PC-3 (cell line): Measurements from ENCODE around the gene ADPRHL1. TPM values are rescaled to one million over a fixed set of nuclear protein-coding genes. Genes with fewer than 3 reads are reported as not detected.

Source experiments
- ATAC-seq: fragments of 200-7000 bp; cut with Tn5 transposase; 2 replicates; pipeline ENCODE4 v1.9.1; 2020; ENCODE audit warnings: mild to moderate bottlenecking, moderate library complexity
- BruUV-seq: library from RNA; stranded (reverse); fragments of 400-500 nt; replicated peaks from 2 replicates; lab custom pipeline; 2021; lab: Mats Ljungman, UMichigan
- CTCF ChIA-PET: fragments of 300-600 bp; sonication (Branson Sonifier 250); formaldehyde crosslinking; loops from one replicate; lab custom pipeline; 2022; ENCODE audit warnings: antibody characterized with exemption; lab: Charles Lee
- POLR2A ChIA-PET: fragments of 300-600 bp; sonication (Branson Sonifier 250); formaldehyde crosslinking; loops from one replicate; lab custom pipeline; 2022; ENCODE audit warnings: antibody characterized with exemption; ENCODE audit not compliant: unreplicated experiment; lab: Charles Lee
- DNase-seq: peaks from one replicate; pipeline ENCODE4 v3.0.0-alpha.2; 2015
- H2AFZ ChIP-seq: fragments of 300-600 bp; sonication (generic); 2 replicates; pipeline ENCODE4 v1.6.0; 2016; ENCODE audit warnings: antibody characterized with exemption, low read length
- H3F3A ChIP-seq: fragments of 300-600 bp; sonication (generic); one replicate; pipeline ENCODE4 v1.6.0; 2017; ENCODE audit warnings: antibody characterized with exemption, low read length, control low read depth, mild to moderate bottlenecking; ENCODE audit not compliant: unreplicated experiment
- H3K27ac ChIP-seq: fragments of 300-600 bp; sonication (generic); 2 replicates; pipeline ENCODE4 v1.5.1; 2016; ENCODE audit warnings: mild to moderate bottlenecking, low read length
- H3K27me3 ChIP-seq: fragments of 300-600 bp; sonication (generic); 2 replicates; pipeline ENCODE4 v1.6.1; 2016; ENCODE audit warnings: low read length, mixed read lengths
- H3K36me3 ChIP-seq: fragments of 300-600 bp; sonication (generic); 2 replicates; pipeline ENCODE4 v1.6.1; 2016; ENCODE audit warnings: low read depth, mixed run types, low read length, mixed read lengths
- H3K4me1 ChIP-seq: fragments of 300-600 bp; sonication (generic); 2 replicates; pipeline ENCODE4 v1.5.1; 2016; ENCODE audit warnings: low read length; ENCODE audit not compliant: insufficient read depth
- H3K4me2 ChIP-seq: fragments of 300-600 bp; sonication (generic); 2 replicates; pipeline ENCODE4 v1.6.0; 2016; ENCODE audit warnings: low read length
- H3K4me3 ChIP-seq: fragments of 300-600 bp; sonication (generic); 2 replicates; pipeline ENCODE4 v1.5.1; 2016; ENCODE audit warnings: mild to moderate bottlenecking, low read length, mixed read lengths
- H3K79me2 ChIP-seq: fragments of 300-600 bp; sonication (generic); 2 replicates; pipeline ENCODE4 v1.6.1; 2017; ENCODE audit warnings: low read length, mixed read lengths
- H3K9ac ChIP-seq: fragments of 300-600 bp; sonication (generic); 2 replicates; pipeline ENCODE4 v1.6.0; 2016; ENCODE audit warnings: mild to moderate bottlenecking, low read length
- H3K9me2 ChIP-seq: fragments of 300-600 bp; sonication (generic); replicated peaks from 2 replicates; pipeline ENCODE4 v1.6.1; 2016; ENCODE audit warnings: mixed run types, low read length, mixed read lengths
- H3K9me3 ChIP-seq: fragments of 300-600 bp; sonication (generic); 2 replicates; pipeline ENCODE4 v1.6.1; 2016; ENCODE audit warnings: low read length, mixed read lengths
- H4K20me1 ChIP-seq: fragments of 300-600 bp; sonication (generic); 2 replicates; pipeline ENCODE4 v1.6.1; 2016; ENCODE audit warnings: low read length, mixed read lengths
- EZH2 ChIP-seq: fragments of 300-600 bp; sonication (generic); IDR thresholded peaks from one replicate; pipeline ENCODE4 v1.6.1; 2017; ENCODE audit warnings: antibody characterized with exemption, mild to moderate bottlenecking, low read length; ENCODE audit not compliant: unreplicated experiment
- EZH2phosphoT487 ChIP-seq: fragments of 300-600 bp; sonication (generic); IDR thresholded peaks from 2 replicates; pipeline ENCODE4 v1.6.1; 2018; ENCODE audit warnings: mild to moderate bottlenecking, antibody characterized with exemption, low read length, borderline replicate concordance
- intact Hi-C: fragments of 100-400 bp; cut with micrococcal nuclease; formaldehyde crosslinking; loops from 2 replicates; pipeline ENCODE4 v1.9.0; 2023
- total RNA-seq: library from RNA; depleted of rRNA; stranded (reverse); fragments of >200 nt; gene quantifications from 2 replicates; pipeline ENCODE4 v1.2.3, GENCODE V29; 2014
- TF ChIP-seq, protein P1 (sequence below): fragments of 300-600 bp; sonication (generic); conservative IDR thresholded peaks from 2 replicates; pipeline ENCODE4 v1.5.1; 2017; ENCODE audit warnings: antibody characterized with exemption, low read depth, mild to moderate bottlenecking, low read length

Gene ADPRHL1
- total RNA-seq, 1 experiment from 2014 or later, result 10.3 TPM

DNA sequence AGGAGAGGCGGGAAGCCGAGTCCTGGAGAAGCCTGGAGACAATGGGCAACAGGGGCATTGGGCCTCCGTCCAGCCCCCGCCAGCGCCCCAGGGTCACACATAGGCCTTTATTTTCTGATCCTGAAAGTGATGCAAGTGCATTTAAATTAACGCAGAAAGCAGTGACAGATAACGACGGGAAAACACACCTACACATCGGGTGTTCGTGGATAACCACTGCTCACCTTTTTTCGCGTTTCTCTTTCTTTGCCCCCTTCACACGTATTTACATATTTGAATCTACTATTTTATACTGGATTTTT is 59.0 kb downstream of the ADPRHL1 start:
- no peaks in the 10 kb centered on the region for H3K36me3 ChIP-seq
- ChIA-PET CTCF (interaction anchor here (0.5 to 0.6 kb wide), 2 partner anchors 87 to 292 kb away, joined by 4 to 5 read pairs; no protein-coding TSS in a partner anchor), POLR2A (interaction anchor here (0.6 kb wide), 1 partner anchor 339 kb away, joined by 7 read pairs; no protein-coding TSS in a partner anchor)
- no peak overlapping the region; the same call in 1 of the 2 replicates for H3K4me3 ChIP-seq
- no peaks in the 10 kb centered on the region for H3K9me3 ChIP-seq
- no TSS peak for BruUV-seq
- peak overlapping the region; percentile 74 for H3K4me2 ChIP-seq
- H3K27me3 ChIP-seq, result no peaks in the 10 kb centered on the region
- peaks cover 10% of the 10 kb centered on the region for H3K4me1 ChIP-seq
- no peak overlapping the region for H3K27ac ChIP-seq
- peak overlapping the region; percentile 92 for H2AFZ ChIP-seq
- intact Hi-C loops, result loop anchor here (2.0 kb wide), 2 partner anchors 359 to 451 kb away; no protein-coding TSS in a partner anchor
- ATAC-seq, result no peak
- H3F3A ChIP-seq, result no peaks in the 10 kb centered on the region
- H3K9me2 ChIP-seq, result no peaks in the 10 kb centered on the region
- H4K20me1 ChIP-seq, result no peaks in the 10 kb centered on the region
- H3K9ac ChIP-seq, result no peak overlapping the region
- no peak for DNase-seq
- H3K79me2 ChIP-seq, result no peaks in the 10 kb centered on the region
- no peak for TF ChIP-seq EZH2phosphoT487
- TF ChIP-seq, protein P1, sequence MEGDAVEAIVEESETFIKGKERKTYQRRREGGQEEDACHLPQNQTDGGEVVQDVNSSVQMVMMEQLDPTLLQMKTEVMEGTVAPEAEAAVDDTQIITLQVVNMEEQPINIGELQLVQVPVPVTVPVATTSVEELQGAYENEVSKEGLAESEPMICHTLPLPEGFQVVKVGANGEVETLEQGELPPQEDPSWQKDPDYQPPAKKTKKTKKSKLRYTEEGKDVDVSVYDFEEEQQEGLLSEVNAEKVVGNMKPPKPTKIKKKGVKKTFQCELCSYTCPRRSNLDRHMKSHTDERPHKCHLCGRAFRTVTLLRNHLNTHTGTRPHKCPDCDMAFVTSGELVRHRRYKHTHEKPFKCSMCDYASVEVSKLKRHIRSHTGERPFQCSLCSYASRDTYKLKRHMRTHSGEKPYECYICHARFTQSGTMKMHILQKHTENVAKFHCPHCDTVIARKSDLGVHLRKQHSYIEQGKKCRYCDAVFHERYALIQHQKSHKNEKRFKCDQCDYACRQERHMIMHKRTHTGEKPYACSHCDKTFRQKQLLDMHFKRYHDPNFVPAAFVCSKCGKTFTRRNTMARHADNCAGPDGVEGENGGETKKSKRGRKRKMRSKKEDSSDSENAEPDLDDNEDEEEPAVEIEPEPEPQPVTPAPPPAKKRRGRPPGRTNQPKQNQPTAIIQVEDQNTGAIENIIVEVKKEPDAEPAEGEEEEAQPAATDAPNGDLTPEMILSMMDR, result no peak
- TF ChIP-seq EZH2, result no peak

DNA sequence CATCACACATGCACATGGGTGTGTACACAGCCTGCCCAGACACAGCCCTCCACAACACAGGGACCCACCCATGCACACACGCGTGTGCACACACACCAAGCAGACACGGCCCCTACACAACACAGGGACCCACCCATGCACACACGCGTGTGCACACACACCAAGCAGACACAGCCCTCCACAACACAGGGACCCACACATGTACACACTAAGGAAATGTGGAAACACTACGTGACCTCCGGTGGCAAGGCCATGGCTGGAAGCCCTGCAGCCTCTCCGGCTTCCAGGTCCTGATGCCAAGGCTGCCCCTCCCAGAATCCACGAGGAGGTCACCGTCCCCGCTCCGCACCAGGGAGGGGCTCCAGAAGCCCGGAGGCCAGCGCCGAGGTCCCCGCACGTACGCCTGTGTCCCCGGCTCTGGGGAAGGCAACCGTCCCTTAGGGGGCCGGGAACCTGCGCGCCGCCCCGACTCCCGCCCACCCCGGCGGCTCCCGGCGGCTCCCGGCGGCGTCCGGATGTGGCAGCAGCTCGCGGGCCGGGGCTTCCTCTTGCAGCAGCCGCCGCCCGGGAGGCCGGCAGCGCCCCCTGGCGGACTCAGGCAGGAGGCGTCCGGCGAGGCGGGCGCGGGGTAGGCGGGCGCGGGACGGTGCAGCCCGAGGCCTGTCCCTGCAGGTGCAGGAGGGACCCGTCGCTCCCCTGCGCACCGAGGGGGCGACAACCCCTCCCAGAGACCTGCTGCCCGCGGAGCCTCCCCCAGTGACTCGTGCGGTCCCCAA is 59.5 kb downstream of the ADPRHL1 start:
- Histone ChIP-seq H3F3A (no peaks in the 10 kb centered on the region), H3K79me2 (no peaks in the 10 kb centered on the region), H3K36me3 (no peaks in the 10 kb centered on the region), H3K4me2 (peak overlapping the region; percentile 91), H3K4me1 (peaks cover 10% of the 10 kb centered on the region), H3K4me3 (peak overlapping the region; percentile 72), H3K27ac (no peak overlapping the region), H3K9me2 (no peaks in the 10 kb centered on the region), H3K9me3 (no peaks in the 10 kb centered on the region), H3K9ac (peak overlapping the region; percentile 71), H3K27me3 (no peaks in the 10 kb centered on the region), H4K20me1 (no peaks in the 10 kb centered on the region), H2AFZ (peak overlapping the region; percentile 92)
- peak; percentile 98 for ATAC-seq
- DNase-seq, result peak; percentile 77
- no peak for TF ChIP-seq EZH2phosphoT487
- TF ChIP-seq, protein P1, result peak; percentile 55
- TF ChIP-seq EZH2, result no peak
- CTCF ChIA-PET, result interaction anchor here (0.5 to 0.6 kb wide), 5 partner anchors 17 to 329 kb away, joined by 3 to 5 read pairs (median 3); no protein-coding TSS in a partner anchor
- BruUV-seq, result no TSS peak
- intact Hi-C loops, result loop anchor here (2.0 kb wide), 2 partner anchors 359 to 451 kb away; no protein-coding TSS in a partner anchor
- POLR2A ChIA-PET, result interaction anchor here (0.6 kb wide), 1 partner anchor 339 kb away, joined by 7 read pairs; no protein-coding TSS in a partner anchor

DNA sequence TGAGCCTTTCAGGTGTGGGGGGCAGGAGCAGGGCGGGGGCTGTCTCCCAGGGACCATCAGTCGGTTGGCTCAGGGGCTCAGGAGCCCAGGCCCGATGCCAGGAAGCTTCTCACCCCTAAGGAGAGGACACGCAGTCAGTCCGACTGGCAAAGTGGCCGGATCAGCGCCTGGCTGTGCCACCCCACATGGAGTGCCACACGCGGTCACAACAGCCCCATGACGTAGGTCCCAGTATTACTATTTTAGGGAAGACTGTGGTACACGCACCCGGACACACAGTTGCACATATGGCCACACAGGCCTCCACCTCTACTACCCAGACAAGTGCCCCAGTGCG is 60.1 kb downstream of the ADPRHL1 start:
- Histone ChIP-seq H3K9me3 (no peaks in the 10 kb centered on the region), H3K27me3 (no peaks in the 10 kb centered on the region), H3K9ac (peak overlapping the region; percentile 71), H3F3A (no peaks in the 10 kb centered on the region), H4K20me1 (no peaks in the 10 kb centered on the region), H3K36me3 (no peaks in the 10 kb centered on the region), H2AFZ (peak overlapping the region; percentile 92), H3K4me3 (peak overlapping the region; percentile 72), H3K4me1 (peaks cover 10% of the 10 kb centered on the region), H3K27ac (no peak overlapping the region), H3K9me2 (no peaks in the 10 kb centered on the region), H3K4me2 (peak overlapping the region; percentile 91), H3K79me2 (no peaks in the 10 kb centered on the region)
- ChIA-PET POLR2A (no interaction called here), CTCF (no interaction called here)
- no peak for DNase-seq
- TF ChIP-seq, protein P1, result no peak
- TF ChIP-seq EZH2phosphoT487 (no peak), EZH2 (no peak)
- intact Hi-C loops, result no loop called here
- TSS peak; percentile 43 for BruUV-seq
- ATAC-seq, result no peak; the same call in 1 of the 2 replicates
